AG09309 (cell line): ENCODE measurements around the gene ST3GAL2.
A peak's percentile ranks its signal among the peaks of the same experiment; 100 is the strongest.

Experiments
- DNase-seq: peaks from one replicate; pipeline ENCODE4 v3.0.0-alpha.2; 2010; ENCODE audit warnings: low read depth
- H3K4me3 ChIP-seq: 2 replicates; pipeline ENCODE4 v1.5.1; 2011; ENCODE audit warnings: mild to moderate bottlenecking, low read depth, low read length, moderate library complexity; ENCODE audit not compliant: control insufficient read depth
- CTCF ChIP-seq: IDR thresholded peaks from 2 replicates; pipeline ENCODE4 v1.5.1; 2011; ENCODE audit warnings: mild to moderate bottlenecking, low read depth, low read length, inconsistent platforms; ENCODE audit not compliant: insufficient read depth, control insufficient read depth; ENCODE audit errors: missing control alignments

The ST3GAL2 gene

GRCh38 chr16:70399951-70400350 is 38.9 kb downstream of the ST3GAL2 start:
- TF ChIP-seq CTCF = no peak
- H3K4me3 ChIP-seq = no peak overlapping the region
- DNase-seq = no peak

GRCh38 chr16:70399381-70399780 is 39.5 kb downstream of the ST3GAL2 start:
- TF ChIP-seq CTCF = no peak
- DNase-seq = no peak
- no peak overlapping the region for H3K4me3 ChIP-seq

GRCh38 chr16:70398177-70398743 is 40.6 kb downstream of the ST3GAL2 start:
- H3K4me3 ChIP-seq = no peak overlapping the region
- DNase-seq = no peak
- TF ChIP-seq CTCF = no peak

DNA sequence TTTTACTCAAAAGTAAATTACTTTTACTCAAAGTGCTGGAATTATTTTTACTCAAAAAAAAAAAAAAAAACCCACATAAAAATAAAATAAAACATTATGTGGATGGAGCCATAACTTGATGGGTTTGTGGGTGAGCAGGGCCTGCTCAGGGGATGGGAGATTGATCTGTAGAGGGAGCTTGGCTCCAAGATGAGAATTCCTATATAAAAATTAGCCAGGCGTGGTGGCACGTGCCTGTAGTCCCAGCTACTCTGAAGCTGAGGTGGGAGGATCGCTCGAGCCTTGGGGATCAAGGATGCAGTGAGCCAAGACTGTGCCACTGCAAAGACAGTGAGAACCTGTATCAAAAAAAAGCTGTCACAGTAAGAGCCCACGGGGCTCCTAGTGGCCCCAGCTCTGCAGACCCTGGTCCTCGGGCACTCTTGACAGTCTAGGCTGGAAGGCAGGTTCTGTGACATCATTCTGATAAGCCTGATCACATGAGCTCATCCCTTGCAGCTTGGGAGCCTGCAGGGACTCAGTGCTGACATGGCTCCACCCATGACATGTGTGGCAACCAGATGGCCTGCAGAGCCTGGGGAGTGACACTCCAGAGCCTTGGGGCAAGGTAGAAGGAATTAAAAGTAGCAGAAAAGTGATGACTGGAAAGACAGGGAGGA is 42.5 kb downstream of the ST3GAL2 start:
- no peak overlapping the region for H3K4me3 ChIP-seq
- TF ChIP-seq CTCF = no peak
- DNase-seq = no peak

DNA sequence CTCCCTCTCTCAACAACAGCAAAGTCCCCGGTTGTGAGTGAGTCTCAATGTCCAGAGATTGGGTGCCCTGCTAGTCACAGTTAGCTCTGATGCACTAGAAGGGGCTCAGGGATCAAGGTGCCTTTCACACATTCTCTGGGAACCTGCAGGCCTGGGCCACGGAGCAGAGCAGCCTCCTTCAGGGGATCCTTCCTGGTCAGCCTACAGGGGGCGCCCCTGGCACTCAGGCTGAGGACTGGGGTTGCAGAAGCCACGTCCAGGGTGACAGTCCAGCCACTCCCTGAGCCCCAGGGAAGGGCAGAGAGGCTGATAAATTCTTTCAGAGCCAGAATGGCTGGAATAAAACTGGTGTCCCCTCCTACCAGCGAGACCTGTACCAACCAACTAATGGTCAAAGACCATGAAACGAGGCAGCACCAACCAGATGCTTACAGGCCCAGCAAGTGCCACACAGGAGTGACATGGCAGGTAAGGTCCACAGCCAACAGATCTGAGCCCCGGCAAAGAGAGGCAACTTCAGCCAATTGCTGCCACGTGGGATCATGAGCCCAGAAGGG is 43.5 kb downstream of the ST3GAL2 start:
- TF ChIP-seq CTCF = peak; percentile 77
- H3K4me3 ChIP-seq = no peak overlapping the region
- no peak for DNase-seq

DNA sequence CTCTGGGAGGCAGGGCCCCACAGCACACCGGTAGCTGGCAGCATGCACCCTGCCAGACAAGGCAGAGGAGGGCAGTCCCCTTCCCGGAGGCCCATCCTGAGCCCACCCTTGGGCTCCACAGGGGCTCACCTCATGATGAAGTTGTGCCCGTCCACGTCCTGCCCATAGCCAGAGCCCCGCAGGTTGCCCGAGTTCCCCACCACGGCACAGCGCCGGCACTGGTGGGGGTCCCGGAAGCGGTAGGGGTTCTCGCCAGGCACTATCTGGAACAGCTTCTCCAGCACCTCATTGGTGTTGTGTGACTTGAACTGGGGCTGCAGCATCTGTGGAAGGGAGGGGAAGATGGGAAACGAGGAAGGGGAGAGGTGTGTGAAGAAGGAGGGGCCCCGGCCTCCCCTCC is 44.0 kb downstream of the ST3GAL2 start:
- no peak overlapping the region for H3K4me3 ChIP-seq
- DNase-seq = no peak
- TF ChIP-seq CTCF = no peak
